Keratinocyte (primary cell): Measurements from ENCODE around the gene NRN1L. TPM values are rescaled to one million over a fixed set of nuclear protein-coding genes. Genes with fewer than 3 reads are reported as not detected.
A peak's percentile ranks its signal among the peaks of the same experiment; 100 is the strongest.

Experiments
- DNase-seq: peaks from one replicate; pipeline ENCODE4 v3.0.0-alpha.2; 2011; ENCODE audit warnings: low read depth, missing footprints, low spot score
- FAIRE-seq: peaks from 2 replicates; lab custom pipeline; 2011; peaks lifted over from hg19 to GRCh38; lab: Jason Lieb, UNC
- H2AFZ ChIP-seq: 2 replicates; pipeline ENCODE4 v1.6.0; 2012; ENCODE audit warnings: low read length, control low read depth, inconsistent platforms; ENCODE audit not compliant: control insufficient read depth
- H3K27ac ChIP-seq: 2 replicates; pipeline ENCODE4 v1.5.1; 2011; ENCODE audit warnings: low read length; ENCODE audit not compliant: control insufficient read depth, insufficient read depth
- H3K27me3 ChIP-seq: 3 replicates; pipeline ENCODE4 v1.6.0; 2011; ENCODE audit warnings: low read length; ENCODE audit not compliant: control insufficient read depth, insufficient read depth; ENCODE audit errors: extremely low read depth
- H3K36me3 ChIP-seq, 2 experiments: 2 replicates in 1 of 2; 3 replicates in 1 of 2; pipeline ENCODE4 v1.5.1; 2011; ENCODE audit warnings: low read length in 2 of 2, mild to moderate bottlenecking in 1 of 2; ENCODE audit not compliant: control insufficient read depth in 2 of 2, insufficient read depth in 2 of 2; ENCODE audit errors: extremely low read depth in 1 of 2
- H3K4me1 ChIP-seq: 3 replicates; pipeline ENCODE4 v1.5.1; 2011; ENCODE audit warnings: low read length; ENCODE audit not compliant: control insufficient read depth, insufficient read depth; ENCODE audit errors: extremely low read depth
- H3K4me2 ChIP-seq: 3 replicates; pipeline ENCODE4 v1.6.0; 2011; ENCODE audit warnings: low read depth, low read length; ENCODE audit not compliant: control insufficient read depth, insufficient read depth; ENCODE audit errors: extremely low read depth
- H3K4me3 ChIP-seq, 3 experiments: fragments of 200-600 bp in 1 of 3; sonication (generic) in 1 of 3; 2 replicates in 2 of 3; 3 replicates in 1 of 3; pipeline ENCODE4 v1.5.1; 2011 to 2016; ENCODE audit warnings: low read length in 3 of 3, mild to moderate bottlenecking in 3 of 3, control low read depth in 2 of 3, inconsistent platforms in 1 of 3, low read depth in 1 of 3, mixed read lengths in 1 of 3, mixed run types in 1 of 3, moderate library complexity in 1 of 3; ENCODE audit not compliant: control insufficient read depth in 2 of 3, insufficient read depth in 2 of 3; ENCODE audit errors: extremely low read depth in 1 of 3
- H3K79me2 ChIP-seq: 2 replicates; pipeline ENCODE4 v1.6.0; 2012; ENCODE audit warnings: low read length; ENCODE audit not compliant: control insufficient read depth, insufficient read depth
- H3K9ac ChIP-seq: 3 replicates; pipeline ENCODE4 v1.6.0; 2011; ENCODE audit warnings: low read length; ENCODE audit not compliant: control insufficient read depth, insufficient read depth; ENCODE audit errors: extremely low read depth
- H3K9me1 ChIP-seq: 3 replicates; pipeline ENCODE4 v1.6.0; 2011; ENCODE audit warnings: low read length; ENCODE audit not compliant: control insufficient read depth, insufficient read depth; ENCODE audit errors: extremely low read depth
- H3K9me3 ChIP-seq: 2 replicates; pipeline ENCODE4 v1.5.1; 2012; ENCODE audit warnings: low read depth, low read length; ENCODE audit not compliant: control insufficient read depth
- H4K20me1 ChIP-seq: 3 replicates; pipeline ENCODE4 v1.6.0; 2011; ENCODE audit warnings: low read length; ENCODE audit not compliant: control insufficient read depth, insufficient read depth; ENCODE audit errors: extremely low read depth
- CTCF ChIP-seq, 3 experiments: IDR thresholded peaks in 1 of 3; conservative IDR thresholded peaks in 1 of 3; optimal IDR thresholded peaks in 1 of 3; 2 replicates in 2 of 3; 3 replicates in 1 of 3; pipeline versions ENCODE3 to v1.5.1; 2011; ENCODE audit warnings: low read length in 3 of 3, mild to moderate bottlenecking in 3 of 3, moderate library complexity in 2 of 3, control low read depth in 1 of 3, inconsistent platforms in 1 of 3; ENCODE audit not compliant: insufficient read depth in 2 of 3; ENCODE audit errors: extremely low read depth in 1 of 3
- EZH2 ChIP-seq: IDR thresholded peaks from one replicate; pipeline ENCODE4 v1.6.1; 2012; ENCODE audit warnings: inconsistent platforms, mild to moderate bottlenecking, low read length, moderate library complexity
- dilution Hi-C: fragments of 300-500 bp; cut with MboI; formaldehyde crosslinking; loops from one replicate; pipeline ENCODE4 v1.7.0; 2020; ENCODE audit warnings: low sequenced_read_pairs; ENCODE audit not compliant: extremely low pct_ligation_motif_present
- polyA plus RNA-seq, 5 experiments: library from polyadenylated mRNA; depleted of rRNA in 3 of 5; stranded (reverse) in 3 of 5; stranded (forward) in 1 of 5; unstranded in 1 of 5; fragments of >200 nt; gene quantifications; 1 replicate in 1 of 5; 2 replicates in 3 of 5; 3 replicates in 1 of 5; pipeline versions ENCODE4 v1.2.1 to v1.2.3, GENCODE V29; 2011 to 2012; ENCODE audit warnings: missing spikeins in 2 of 5, low read depth in 1 of 5, low replicate concordance in 1 of 5

NRN1L gene
- polyA plus RNA-seq, 1 donor (not counting 4 experiments of a cell fraction or from before 2014, with no cell fraction given), result not detected

- Histone ChIP-seq H3K36me3 (peaks cover 8% of the 10 kb centered on the region in 2 experiments), H3K79me2 (peaks cover 1% of the 10 kb centered on the region), H3K27ac (no peak overlapping the region), H3K4me3 (no peak overlapping the region), H3K4me2 (no peak overlapping the region), H3K9me1 (no peaks in the 10 kb centered on the region), H3K9me3 (no peaks in the 10 kb centered on the region), H3K9ac (no peak overlapping the region), H4K20me1 (peaks cover 13% of the 10 kb centered on the region), H3K27me3 (no peaks in the 10 kb centered on the region), H2AFZ (no peak overlapping the region), H3K4me1 (peaks cover 11% of the 10 kb centered on the region)
- dilution Hi-C loops, result no loop called here
- DNase-seq (no peak), FAIRE-seq (no peak)
- TF ChIP-seq EZH2, result no peak
- no peak for TF ChIP-seq CTCF (optimal IDR thresholded peaks at IDR 0.05 in 1 of 3, IDR thresholded peaks at IDR 0.05 in 1 of 3, conservative IDR thresholded peaks at IDR 0.05 in 1 of 3; ENCODE audit: extremely low read depth in 1 of 3, insufficient read depth in 2 of 3, low read length in 3 of 3)
Observed at GRCh38 chr16:67888331-67888730, 3.6 kb downstream of the NRN1L start.

GRCh38 chr16:67892375-67892774 lies 7.7 kb downstream of the NRN1L start:
- dilution Hi-C loops, result no loop called here
- Histone ChIP-seq H3K9me1 (no peaks in the 10 kb centered on the region), H3K9me3 (no peaks in the 10 kb centered on the region), H3K4me1 (peaks cover 14% of the 10 kb centered on the region), H3K79me2 (peaks cover 27% of the 10 kb centered on the region), H3K27ac (peak overlapping the region; percentile 36), H3K36me3 (no peaks in the 10 kb centered on the region), H3K4me2 (peak overlapping the region; percentile 92), H3K4me3 (peak overlapping the region in 2 of 3 experiments; percentile 53 to 58), H4K20me1 (no peaks in the 10 kb centered on the region), H3K27me3 (no peaks in the 10 kb centered on the region), H3K9ac (peak overlapping the region; percentile 60), H2AFZ (peak overlapping the region; percentile 94)
- DNase-seq (no peak), FAIRE-seq (no peak)
- TF ChIP-seq CTCF (optimal IDR thresholded peaks at IDR 0.05 in 1 of 3, IDR thresholded peaks at IDR 0.05 in 1 of 3, conservative IDR thresholded peaks at IDR 0.05 in 1 of 3; ENCODE audit: extremely low read depth in 1 of 3, insufficient read depth in 2 of 3, low read length in 3 of 3) (no peak), EZH2 (no peak)
